Subcutaneous abdominal adipose tissue (tissue), 5 donors: ENCODE measurements around the gene UBR3.
"Not testable (repeated sequence)": the region's sequence is repeated elsewhere in the genome, so short reads cannot be mapped to it uniquely, and the experiment has no call there.

Experiments
- H3K27ac ChIP-seq: one replicate; pipeline ENCODE4 v1.7.0; 2013; ENCODE audit warnings: low read depth, mild to moderate bottlenecking, inconsistent platforms, low read length, moderate library complexity
- H3K27me3 ChIP-seq, 5 donors: one replicate each; pipeline ENCODE4 v1.7.0; 2013; ENCODE audit warnings: low read length in 5 of 5, inconsistent platforms in 1 of 5; ENCODE audit not compliant: control insufficient read depth in 5 of 5, insufficient read depth in 4 of 5
- H3K36me3 ChIP-seq, 5 donors: one replicate each; pipeline ENCODE4 v1.7.0; 2013; ENCODE audit warnings: low read length in 5 of 5; ENCODE audit not compliant: control insufficient read depth in 5 of 5, insufficient read depth in 5 of 5
- H3K4me1 ChIP-seq, 5 donors: one replicate each; pipeline ENCODE4 v1.7.0; 2013; ENCODE audit warnings: low read length in 5 of 5, mild to moderate bottlenecking in 3 of 5, moderate library complexity in 1 of 5; ENCODE audit not compliant: control insufficient read depth in 5 of 5, insufficient read depth in 5 of 5
- H3K4me3 ChIP-seq, 5 donors: one replicate each; pipeline ENCODE4 v1.7.0; 2013; ENCODE audit warnings: low read length in 5 of 5, low read depth in 1 of 5
- H3K9ac ChIP-seq, 5 donors: one replicate each; pipeline ENCODE4 v1.7.0; 2013; ENCODE audit warnings: low read length in 5 of 5, mild to moderate bottlenecking in 4 of 5, moderate library complexity in 3 of 5
- H3K9me3 ChIP-seq, 5 donors: one replicate each; pipeline ENCODE4 v1.7.0; 2013; ENCODE audit warnings: low read length in 5 of 5; ENCODE audit not compliant: control insufficient read depth in 5 of 5
- donor health status: healthy.
- donor health status: healthy.
- donor health status: healthy.
- donor health status: healthy.
- donor health status: healthy.

The UBR3 gene

GRCh38 chr2:170121689-170122088, 294.4 kb downstream of the UBR3 start:
- Histone ChIP-seq H3K4me3 (no peak overlapping the region), H3K4me1 (no peaks in the 10 kb centered on the region), H3K9ac (no peak overlapping the region), H3K27ac (no peak overlapping the region), H3K36me3 (no peaks in the 10 kb centered on the region), H3K9me3 (peaks cover 0 to 5% (median 0%) of the 10 kb centered on the region in 5 donors), H3K27me3 (no peaks in the 10 kb centered on the region)

DNA sequence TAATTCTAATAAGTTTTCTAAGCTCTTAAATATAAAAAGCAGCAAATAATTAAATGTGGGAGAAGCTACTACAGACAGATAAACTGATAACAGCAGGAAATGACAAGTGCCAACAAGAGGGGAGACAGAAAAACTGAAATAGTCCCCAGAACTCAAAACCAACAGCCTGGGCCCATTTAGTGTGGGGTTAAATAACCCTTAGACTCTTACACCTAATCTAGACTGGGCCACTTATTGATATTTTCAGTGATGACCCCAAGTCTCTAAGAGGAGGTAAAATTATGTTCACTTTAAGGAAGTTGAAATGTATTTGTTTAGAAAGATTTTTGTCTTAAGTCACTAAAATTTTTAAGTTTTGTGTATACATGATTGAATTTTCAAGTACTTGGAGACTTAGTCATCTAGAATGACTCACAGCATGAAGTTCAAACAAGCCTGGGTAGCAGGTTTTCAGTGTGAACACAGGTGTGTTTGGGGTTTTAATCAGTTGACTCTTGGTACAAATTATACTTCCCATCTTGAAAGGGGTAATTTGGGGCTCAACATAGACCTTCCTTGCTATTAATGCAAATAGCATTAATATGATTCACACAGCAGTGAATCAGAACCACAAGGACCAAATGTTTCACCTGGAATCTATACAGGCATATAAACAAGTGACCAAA, 295.8 kb downstream of the UBR3 start:
- no peak overlapping the region for H3K9ac ChIP-seq
- no peaks in the 10 kb centered on the region for H3K4me1 ChIP-seq
- no peak overlapping the region for H3K4me3 ChIP-seq
- H3K36me3 ChIP-seq: no peaks in the 10 kb centered on the region
- no peak overlapping the region for H3K27ac ChIP-seq
- H3K9me3 ChIP-seq: peaks cover 0 to 5% (median 0%) of the 10 kb centered on the region in 5 donors
- no peaks in the 10 kb centered on the region for H3K27me3 ChIP-seq

GRCh38 chr2:170123593-170123992, 296.3 kb downstream of the UBR3 start:
- H3K4me1 ChIP-seq: no peaks in the 10 kb centered on the region
- no peaks in the 10 kb centered on the region for H3K27me3 ChIP-seq
- no peak overlapping the region for H3K4me3 ChIP-seq
- no peaks in the 10 kb centered on the region for H3K36me3 ChIP-seq
- no peak overlapping the region for H3K27ac ChIP-seq
- H3K9me3 ChIP-seq: peaks cover 0 to 5% (median 0%) of the 10 kb centered on the region in 5 donors
- no peak overlapping the region for H3K9ac ChIP-seq

GRCh38 chr2:170126138-170126728, 299.0 kb downstream of the UBR3 start:
- not testable (repeated sequence) for H3K9me3 ChIP-seq, H3K27ac ChIP-seq, H3K9ac ChIP-seq, H3K4me1 ChIP-seq, H3K27me3 ChIP-seq, H3K36me3 ChIP-seq, H3K4me3 ChIP-seq
